IPS DF 4.7 (cell line): ENCODE data around the gene CPNE5.

Experiments used
- DNase-seq: peaks from one replicate; pipeline ENCODE4 v3.0.0-alpha.2; 2013; ENCODE audit warnings: low spot score; ENCODE audit errors: extremely low read depth

CPNE5 gene

GRCh38 chr6:36836111-36837021 is 2.9 kb downstream of the CPNE5 start:
- DNase-seq = no peak

- no peak for DNase-seq
Observed at GRCh38 chr6:36834576-36835341, 4.5 kb downstream of the CPNE5 start.

- DNase-seq = no peak
Observed at GRCh38 chr6:36833182-36833789, 6.0 kb downstream of the CPNE5 start.

- DNase-seq = no peak
Observed at GRCh38 chr6:36832313-36832712, 6.9 kb downstream of the CPNE5 start.

- no peak for DNase-seq
Observed at GRCh38 chr6:36830577-36830976, 8.7 kb downstream of the CPNE5 start.

GRCh38 chr6:36829919-36830544 is 9.2 kb downstream of the CPNE5 start:
- DNase-seq = no peak

GRCh38 chr6:36827261-36828079 is 11.8 kb downstream of the CPNE5 start:
- DNase-seq = no peak

GRCh38 chr6:36826520-36827227 is 12.6 kb downstream of the CPNE5 start:
- no peak for DNase-seq

- DNase-seq = no peak
Observed at GRCh38 chr6:36825994-36826393, 13.2 kb downstream of the CPNE5 start.

GRCh38 chr6:36825452-36825851 is 13.8 kb downstream of the CPNE5 start:
- DNase-seq = no peak

GRCh38 chr6:36824253-36824652 is 15.0 kb downstream of the CPNE5 start:
- DNase-seq = no peak

GRCh38 chr6:36823421-36824096 is 15.7 kb downstream of the CPNE5 start:
- no peak for DNase-seq

- no peak for DNase-seq
Observed at GRCh38 chr6:36822506-36823269, 16.6 kb downstream of the CPNE5 start.

GRCh38 chr6:36821581-36822335 is 17.5 kb downstream of the CPNE5 start:
- DNase-seq = no peak

GRCh38 chr6:36820700-36821580 is 18.3 kb downstream of the CPNE5 start:
- no peak for DNase-seq

- no peak for DNase-seq
Observed at GRCh38 chr6:36818756-36819155, 20.5 kb downstream of the CPNE5 start.

GRCh38 chr6:36817847-36818246 is 21.4 kb downstream of the CPNE5 start:
- no peak for DNase-seq
